Measurements from ENCODE around the gene PLEKHO2.

PLEKHO2 gene

GRCh38 chr15:64892847-64893403 is 51.2 kb downstream of the PLEKHO2 start:
- no peak for DNase-seq (ENCODE audit: low read depth in 2 of 2)

- DNase-seq (ENCODE audit: low read depth in 2 of 2), result peak; percentile 87 to 96
Measured at GRCh38 chr15:64893481-64894394, 52.0 kb downstream of the PLEKHO2 start.

- DNase-seq (ENCODE audit: low read depth in 2 of 2), result peak; percentile 40 to 44
Measured at GRCh38 chr15:64894395-64895056, 52.8 kb downstream of the PLEKHO2 start.

- peak; percentile 36 to 37 for DNase-seq (ENCODE audit: low read depth in 2 of 2)
Measured at GRCh38 chr15:64895285-64896065, 53.8 kb downstream of the PLEKHO2 start.

- no peak for DNase-seq (ENCODE audit: low read depth in 2 of 2)
Measured at GRCh38 chr15:64896371-64897069, 54.8 kb downstream of the PLEKHO2 start.

GRCh38 chr15:64897345-64897985 is 55.8 kb downstream of the PLEKHO2 start:
- DNase-seq (ENCODE audit: low read depth in 2 of 2), result no peak

GRCh38 chr15:64898406-64898805 is 56.7 kb downstream of the PLEKHO2 start:
- DNase-seq (ENCODE audit: low read depth in 2 of 2), result no peak

- DNase-seq (ENCODE audit: low read depth in 2 of 2), result no peak
Measured at GRCh38 chr15:64901141-64901540, 59.4 kb downstream of the PLEKHO2 start.

GRCh38 chr15:64901914-64902313 is 60.2 kb downstream of the PLEKHO2 start:
- no peak for DNase-seq (ENCODE audit: low read depth in 2 of 2)

- no peak for DNase-seq (ENCODE audit: low read depth in 2 of 2)
Measured at GRCh38 chr15:64902863-64903262, 61.1 kb downstream of the PLEKHO2 start.

GRCh38 chr15:64903326-64903950 is 61.7 kb downstream of the PLEKHO2 start:
- no peak for DNase-seq (ENCODE audit: low read depth in 2 of 2)

- no peak for DNase-seq (ENCODE audit: low read depth in 2 of 2)
Measured at GRCh38 chr15:64904189-64904588, 62.5 kb downstream of the PLEKHO2 start.

- DNase-seq (ENCODE audit: low read depth in 2 of 2), result peak; percentile 77 to 80
Measured at GRCh38 chr15:64905119-64905831, 63.6 kb downstream of the PLEKHO2 start.

GRCh38 chr15:64905941-64906340 is 64.2 kb downstream of the PLEKHO2 start:
- no peak for DNase-seq (ENCODE audit: low read depth in 2 of 2)

- DNase-seq (ENCODE audit: low read depth in 2 of 2), result no peak
Measured at GRCh38 chr15:64906402-64906801, 64.7 kb downstream of the PLEKHO2 start.

- no peak for DNase-seq (ENCODE audit: low read depth in 2 of 2)
Measured at GRCh38 chr15:64907991-64908390, 66.3 kb downstream of the PLEKHO2 start.

GRCh38 chr15:64909546-64909945 is 67.8 kb downstream of the PLEKHO2 start:
- DNase-seq (ENCODE audit: low read depth in 2 of 2), result no peak

- DNase-seq (ENCODE audit: low read depth in 2 of 2), result peak in 1 of 2 donors; percentile 41
Measured at GRCh38 chr15:64911311-64912186, 69.8 kb downstream of the PLEKHO2 start, which contains the start of gene ANKDD1A. Gene ANKDD1A, plus strand, starts transcription at chr15:64911902. Its CDS starts 29 bp downstream, at chr15:64911931.
